SK-N-SH (cell line): Measurements from ENCODE around the gene PNPLA2. TPM values are rescaled to one million over a fixed set of nuclear protein-coding genes. Genes with fewer than 3 reads are reported as not detected.

Experiments
- CTCF ChIA-PET: fragments of 300-600, 350-600 bp; formaldehyde crosslinking; extraction: SDS; loops from one replicate; lab custom pipeline; 2021; lab: Yijun Ruan, JAX
- POLR2A ChIA-PET: fragments of 350-600 bp; sonication (Branson Sonifier 250); formaldehyde crosslinking; extraction: SDS; loops from one replicate; lab custom pipeline; 2020; ENCODE audit warnings: antibody characterized with exemption, inconsistent platforms; lab: Yijun Ruan, JAX
- DNase-seq: peaks from one replicate; pipeline ENCODE4 v3.0.0; 2012
- H2AFZ ChIP-seq: fragments of 200-600 bp; sonication (generic); 2 replicates; pipeline ENCODE4 v1.8.1; 2016; ENCODE audit warnings: antibody characterized with exemption, mild to moderate bottlenecking, low read depth
- H3F3A ChIP-seq: fragments of 200-600 bp; sonication (generic); replicated peaks from 2 replicates; pipeline ENCODE3; 2016; ENCODE audit warnings: antibody characterized with exemption, mild to moderate bottlenecking; ENCODE audit not compliant: insufficient read depth
- H3K27ac ChIP-seq, 2 experiments: fragments of 200-500 bp in 1 of 2; fragments of 200-600 bp in 1 of 2; sonication (Bioruptor generic) in 1 of 2; sonication (generic), shearing (Covaris generic) in 1 of 2; 2 replicates each; pipeline versions ENCODE4 v1.5.1 to v1.6.1; 2014 to 2016; ENCODE audit warnings: low read depth in 2 of 2, inconsistent platforms in 1 of 2, low read length in 1 of 2, mild to moderate bottlenecking in 1 of 2, mixed read lengths in 1 of 2
- H3K27me3 ChIP-seq: fragments of 200-600 bp; sonication (generic), shearing (Covaris generic); 2 replicates; pipeline ENCODE4 v1.6.1; 2016; ENCODE audit warnings: mixed run types; ENCODE audit not compliant: insufficient read depth
- H3K36me3 ChIP-seq, 2 experiments: fragments of 200-500 bp in 1 of 2; fragments of 200-600 bp in 1 of 2; sonication (Bioruptor generic) in 1 of 2; sonication (generic) in 1 of 2; replicated peaks in 1 of 2; 2 replicates each; pipeline versions ENCODE3 to v1.5.1; 2014 to 2016; ENCODE audit warnings: low read length in 1 of 2, mild to moderate bottlenecking in 1 of 2; ENCODE audit not compliant: insufficient read depth in 2 of 2, control insufficient read depth in 1 of 2
- H3K4me1 ChIP-seq, 2 experiments: fragments of 200-500 bp in 1 of 2; fragments of 200-600 bp in 1 of 2; sonication (Bioruptor generic) in 1 of 2; sonication (generic), shearing (Covaris generic) in 1 of 2; 2 replicates each; pipeline versions ENCODE4 v1.5.1 to v1.6.1; 2014 to 2016; ENCODE audit warnings: low read depth in 1 of 2, low read length in 1 of 2, mixed run types in 1 of 2; ENCODE audit not compliant: insufficient read depth in 2 of 2, control insufficient read depth in 1 of 2
- H3K4me2 ChIP-seq: fragments of 200-600 bp; sonication (generic), shearing (Covaris generic); 2 replicates; pipeline ENCODE4 v1.6.1; 2017; ENCODE audit warnings: mixed run types
- H3K4me3 ChIP-seq, 2 experiments: fragments of 200-500 bp in 1 of 2; fragments of 200-600 bp in 1 of 2; sonication (Bioruptor generic) in 1 of 2; sonication (generic), shearing (Covaris generic) in 1 of 2; 2 replicates each; pipeline versions ENCODE4 v1.5.1 to v1.8.1; 2014 to 2016; ENCODE audit warnings: low read depth in 2 of 2, inconsistent platforms in 1 of 2, low read length in 1 of 2, mild to moderate bottlenecking in 1 of 2, mixed read lengths in 1 of 2, moderate library complexity in 1 of 2
- H3K79me2 ChIP-seq: fragments of 200-600 bp; sonication (generic); 2 replicates; pipeline ENCODE4 v1.8.1; 2017; ENCODE audit warnings: mild to moderate bottlenecking; ENCODE audit not compliant: insufficient read depth
- H3K9ac ChIP-seq: fragments of 200-600 bp; sonication (generic); 2 replicates; pipeline ENCODE4 v1.6.1; 2017; ENCODE audit warnings: mixed run types
- H3K9me2 ChIP-seq: fragments of 200-600 bp; sonication (generic); 2 replicates; pipeline ENCODE4 v1.6.1; 2017; ENCODE audit warnings: mixed run types
- H3K9me3 ChIP-seq: fragments of 200-600 bp; sonication (generic); 2 replicates; pipeline ENCODE4 v1.6.1; 2017; ENCODE audit warnings: mixed run types, mild to moderate bottlenecking, moderate library complexity
- H4K20me1 ChIP-seq: fragments of 200-600 bp; sonication (generic); 2 replicates; pipeline ENCODE4 v1.6.1; 2017; ENCODE audit warnings: mild to moderate bottlenecking, mixed run types; ENCODE audit not compliant: insufficient read depth
- CHD2 ChIP-seq: fragments of 150-350 bp; IDR thresholded peaks from 2 replicates; pipeline ENCODE4 v1.6.1; 2018; ENCODE audit warnings: low read length; ENCODE audit not compliant: partially characterized antibody
- CTCF ChIP-seq: fragments of 200-600 bp; sonication (generic); IDR thresholded peaks from 2 replicates; pipeline ENCODE4 v1.6.1; 2017; ENCODE audit warnings: antibody characterized with exemption, mild to moderate bottlenecking, moderate library complexity
- ELF1 ChIP-seq: IDR thresholded peaks from 2 replicates; pipeline ENCODE4 v1.4.0; 2012
- IRF3 ChIP-seq: fragments of 150-350 bp; IDR thresholded peaks from 2 replicates; pipeline ENCODE4 v1.6.1; 2016; ENCODE audit warnings: mild to moderate bottlenecking, low read depth, low read length
- JUND ChIP-seq: IDR thresholded peaks from 2 replicates; pipeline ENCODE4 v1.4.0; 2012
- MAX ChIP-seq: IDR thresholded peaks from 2 replicates; pipeline ENCODE4 v1.4.0; 2012; ENCODE audit warnings: low read depth
- NFIC ChIP-seq: IDR thresholded peaks from 2 replicates; pipeline ENCODE4 v1.4.0; 2012; ENCODE audit warnings: borderline replicate concordance
- RCOR1 ChIP-seq: fragments of 150-350 bp; IDR thresholded peaks from 2 replicates; pipeline ENCODE4 v1.6.1; 2017; ENCODE audit warnings: antibody characterized with exemption, low read length
- REST ChIP-seq: IDR thresholded peaks from 2 replicates; pipeline ENCODE4 v1.6.1; 2012; ENCODE audit warnings: mild to moderate bottlenecking, low read depth, low read length, moderate library complexity
- SMC3 ChIP-seq: IDR thresholded peaks from 2 replicates; pipeline ENCODE4 v1.6.1; 2012; ENCODE audit warnings: low read depth, low read length, improper control_type of control experiment
- TCF12 ChIP-seq: IDR thresholded peaks from 2 replicates; pipeline ENCODE4 v1.4.0; 2012
- USF1 ChIP-seq: IDR thresholded peaks from 2 replicates; pipeline ENCODE4 v1.4.0; 2012; ENCODE audit warnings: low read depth, borderline replicate concordance
- WGBS: methylation state at CpG from one replicate; pipeline ENCODE4 v1.1.6; 2017; ENCODE audit warnings: low lambda C conversion rate; 5-methylcytosine and 5-hydroxymethylcytosine counted together
- polyA plus RNA-seq, 3 experiments: library from polyadenylated mRNA; depleted of rRNA; stranded (reverse); fragments of >200 nt; gene quantifications; 2 replicates each; pipeline ENCODE4 v1.2.3, GENCODE V29; 2012

Gene PNPLA2
- polyA plus RNA-seq, 1 of the 3 experiments (the other 2 are of a cell fraction): 60.3 TPM

- peak overlapping the region; percentile 97 for H3K9ac ChIP-seq
- H3K79me2 ChIP-seq: peaks cover 77% of the 10 kb centered on the region
- CTCF ChIA-PET: interaction anchor here (1.1 to 7.5 kb wide), 4 partner anchors 16 to 207 kb away, joined by 3 to 70 read pairs (median 4); no protein-coding TSS in a partner anchor
- H3K9me2 ChIP-seq: no peaks in the 10 kb centered on the region
- POLR2A ChIA-PET: interaction anchor here (0.5 to 2.6 kb wide), 8 partner anchors 10 to 254 kb away, joined by 3 to 13 read pairs (median 5); partner anchors contain the start of genes CD151, PNPLA2 and RPLP2
- no peaks in the 10 kb centered on the region for H3K27me3 ChIP-seq
- H3K4me3 ChIP-seq: peak overlapping the region; percentile 95 to 100
- H3K27ac ChIP-seq: peak overlapping the region; percentile 91 to 93
- DNase-seq: peak; percentile 68
- TF ChIP-seq REST: no peak
- no peak for TF ChIP-seq CTCF
- no peak for TF ChIP-seq IRF3
- TF ChIP-seq RCOR1: no peak
- TF ChIP-seq USF1: no peak
- TF ChIP-seq JUND: no peak
- no peak for TF ChIP-seq TCF12
- no peak for TF ChIP-seq MAX
- no peak for TF ChIP-seq NFIC
- no peak for TF ChIP-seq CHD2
- no peak for TF ChIP-seq SMC3
- no peak for TF ChIP-seq ELF1
- WGBS: 14% methylated on average over 22 of the region's 53 CpGs
- H3F3A ChIP-seq: peaks cover 45% of the 10 kb centered on the region
- no peak overlapping the region for H2AFZ ChIP-seq
- H4K20me1 ChIP-seq: peaks cover 45% of the 10 kb centered on the region
- peaks cover 24 to 35% of the 10 kb centered on the region in 2 experiments; a peak in 3 of 4 replicates for H3K4me1 ChIP-seq
- peak overlapping the region; percentile 100 for H3K4me2 ChIP-seq
- peaks cover 17 to 23% of the 10 kb centered on the region in 2 experiments for H3K36me3 ChIP-seq
- H3K9me3 ChIP-seq: no peaks in the 10 kb centered on the region
Observed at GRCh38 chr11:843086-843734, 24.5 kb downstream of the PNPLA2 start.
